Measurements from ENCODE around the gene TANGO6.
"Not testable (repeated sequence)": the region's sequence is repeated elsewhere in the genome, so short reads cannot be mapped to it uniquely, and the experiment has no call there.

The TANGO6 gene

DNA sequence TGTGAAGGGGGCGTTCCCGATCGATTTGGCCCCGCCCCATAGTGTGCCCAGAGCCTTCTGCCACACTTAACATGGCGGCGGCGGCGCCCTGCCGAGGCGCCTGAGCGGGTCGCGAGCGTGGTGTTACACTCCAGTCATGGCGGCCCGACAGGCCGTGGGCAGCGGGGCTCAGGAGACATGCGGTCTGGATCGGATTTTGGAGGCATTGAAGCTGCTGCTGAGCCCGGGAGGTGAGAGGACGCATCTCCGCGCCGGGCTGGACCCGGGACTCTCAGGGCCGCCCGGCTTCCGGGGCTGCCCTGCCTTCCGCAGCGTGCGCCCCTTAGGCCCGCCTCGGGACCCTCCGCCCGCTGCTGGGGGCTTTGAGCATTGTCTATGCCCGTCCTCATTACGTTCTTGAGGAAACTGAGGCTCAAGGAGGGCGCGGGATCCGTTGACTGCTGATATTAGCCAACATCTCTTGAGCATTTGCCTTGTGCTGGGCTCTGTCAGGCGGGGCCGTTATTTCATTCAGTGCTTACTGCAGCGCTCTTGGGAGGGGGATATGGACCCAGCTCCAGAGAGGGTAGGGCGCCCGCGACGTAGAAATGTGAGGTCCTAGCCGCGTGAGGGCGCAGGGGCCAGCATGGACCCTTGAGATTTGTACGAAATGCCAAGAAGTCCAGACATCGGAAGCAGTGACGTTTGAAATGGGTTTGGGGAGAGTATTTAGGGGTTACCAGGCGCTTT is at the start of gene TANGO6:
Gene TANGO6 (plus strand): TSS at position 50 of the 729 bp plus-strand sequence. CDS start 87 bp downstream, at position 137.
- in situ Hi-C loops (cut with MboI; ENCODE audit: low sequenced_read_pairs), result no loop called here

DNA sequence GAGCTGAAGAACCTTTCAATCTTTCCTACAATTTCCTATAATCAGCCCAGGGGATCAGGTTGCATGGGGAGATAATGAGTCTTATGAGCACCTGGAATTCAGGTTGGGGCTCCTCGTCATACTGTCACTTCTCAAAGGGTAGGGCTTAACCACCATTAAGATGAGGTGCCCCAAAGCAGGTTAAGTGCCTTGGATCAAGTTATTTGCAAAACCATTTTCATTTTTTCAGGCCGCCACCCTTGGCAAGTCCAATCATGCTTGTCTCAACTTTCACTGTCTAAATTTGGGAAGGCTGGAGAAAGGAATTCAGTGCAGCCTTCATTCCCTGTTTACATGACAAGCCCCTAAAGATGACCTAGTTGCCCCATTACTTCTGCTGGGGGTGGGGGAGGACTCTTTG is 44.9 kb upstream of the TANGO6 start:
- in situ Hi-C loops (cut with MboI; ENCODE audit: low sequenced_read_pairs), result no loop called here

DNA sequence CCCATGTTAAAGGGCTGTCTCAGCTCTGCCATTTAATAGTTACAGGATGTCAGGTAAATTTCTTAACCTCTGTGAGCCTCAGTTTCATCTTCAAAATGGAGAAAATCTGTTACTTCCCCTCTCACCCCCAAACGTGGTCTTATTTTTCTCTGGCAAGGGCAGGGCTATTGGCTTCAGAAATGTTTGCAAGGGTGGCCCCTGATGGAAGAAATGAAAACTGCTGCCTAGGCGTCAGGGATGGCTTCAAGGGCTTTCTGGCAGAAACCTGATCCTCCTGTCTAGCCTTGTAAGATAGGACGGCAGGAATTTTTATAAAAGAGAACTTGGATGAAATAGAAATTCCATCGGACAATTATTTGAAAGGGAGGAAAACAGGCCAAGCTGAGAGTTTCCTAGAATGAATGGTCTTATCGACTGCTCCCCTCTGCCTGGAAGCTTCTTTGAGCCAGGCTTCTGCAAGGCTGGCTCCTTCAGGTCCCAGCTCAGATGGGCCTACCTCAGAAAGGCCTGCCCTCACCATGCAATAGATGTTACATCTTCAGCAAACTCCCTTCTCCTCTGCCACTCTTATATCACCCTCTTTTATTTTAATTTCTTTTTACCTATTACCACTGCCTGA is 43.0 kb upstream of the TANGO6 start:
- in situ Hi-C loops (cut with MboI; ENCODE audit: low sequenced_read_pairs), result no loop called here

DNA sequence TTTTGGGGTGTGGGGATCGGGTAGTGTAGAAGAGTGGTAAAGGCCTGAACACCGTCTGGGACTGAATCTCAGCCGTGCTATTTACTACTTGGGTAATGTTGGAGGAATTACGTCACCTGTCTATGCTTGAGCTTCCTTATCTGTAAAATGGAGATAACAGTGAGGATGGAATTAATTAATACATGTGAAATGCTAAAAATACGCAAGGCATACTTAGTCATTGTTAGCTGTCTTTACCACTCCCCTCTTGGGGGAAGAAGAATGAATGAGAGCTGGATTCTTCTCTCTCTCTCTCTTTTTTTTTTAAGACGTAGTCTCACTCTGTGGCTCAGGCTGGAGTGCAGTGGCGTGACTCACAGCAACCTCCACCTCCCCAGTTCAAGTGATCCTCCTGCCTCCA is 41.1 kb upstream of the TANGO6 start:
- in situ Hi-C loops (cut with MboI; ENCODE audit: low sequenced_read_pairs), result no loop called here

DNA sequence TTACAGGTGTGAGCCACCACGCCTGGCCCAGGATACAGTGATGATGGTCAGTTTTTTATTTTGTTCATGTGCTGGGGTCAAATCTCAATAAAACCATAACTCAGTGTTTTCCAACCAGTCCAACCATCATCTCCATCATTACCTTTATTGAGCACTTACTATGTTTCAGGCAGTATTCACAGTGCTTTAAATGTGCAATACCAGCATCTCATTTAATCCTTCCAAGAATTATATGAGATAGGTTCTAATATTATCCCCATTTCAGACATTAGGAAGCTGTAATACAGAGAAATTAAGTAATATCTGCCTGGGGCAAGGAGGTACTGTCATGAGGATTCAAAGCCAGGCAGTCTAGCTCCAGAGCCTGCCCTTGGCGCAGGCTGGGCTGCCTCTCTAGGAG is 36.9 kb upstream of the TANGO6 start:
- in situ Hi-C loops (cut with MboI; ENCODE audit: low sequenced_read_pairs), result no loop called here

DNA sequence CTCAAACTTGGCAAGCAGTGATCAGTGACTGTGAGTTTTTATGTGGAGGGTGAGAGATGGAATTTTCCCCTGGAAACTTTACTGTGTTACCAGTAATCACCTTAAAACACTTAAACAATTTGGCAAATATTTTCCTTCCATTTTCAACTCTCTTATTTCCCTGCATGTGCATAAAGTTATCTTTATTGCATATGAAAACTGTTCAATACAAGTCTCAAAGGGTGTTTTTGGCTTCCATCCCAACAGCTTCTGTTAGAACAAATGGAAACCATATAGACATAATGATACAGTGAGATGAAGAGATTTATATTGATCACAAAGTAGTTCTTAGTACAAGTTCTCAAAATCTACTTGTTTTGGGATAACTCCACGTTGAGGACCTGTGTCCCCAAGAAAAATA is 36.4 kb upstream of the TANGO6 start:
- in situ Hi-C loops (cut with MboI; ENCODE audit: low sequenced_read_pairs), result no loop called here

DNA sequence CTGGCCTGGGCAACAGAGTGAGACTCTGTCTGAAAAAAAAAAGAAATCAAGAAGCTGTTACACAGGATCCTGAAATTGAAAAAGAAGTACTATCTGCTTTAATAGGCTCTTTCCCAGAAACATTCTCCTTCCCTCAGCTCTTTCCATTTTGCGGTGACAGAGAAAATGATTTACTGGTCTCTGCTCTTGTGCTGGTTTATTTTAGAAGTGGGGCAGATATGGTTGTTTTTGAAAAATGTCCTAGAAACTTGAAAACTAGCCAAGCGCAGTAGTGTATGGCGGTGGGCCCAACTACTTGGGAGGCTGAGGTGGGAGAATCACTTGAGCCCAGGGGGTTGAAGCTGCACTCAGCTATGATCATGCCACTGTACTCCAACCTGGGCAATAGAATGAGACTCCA is 28.8 kb upstream of the TANGO6 start:
- in situ Hi-C loops (cut with MboI; ENCODE audit: low sequenced_read_pairs), result no loop called here

DNA sequence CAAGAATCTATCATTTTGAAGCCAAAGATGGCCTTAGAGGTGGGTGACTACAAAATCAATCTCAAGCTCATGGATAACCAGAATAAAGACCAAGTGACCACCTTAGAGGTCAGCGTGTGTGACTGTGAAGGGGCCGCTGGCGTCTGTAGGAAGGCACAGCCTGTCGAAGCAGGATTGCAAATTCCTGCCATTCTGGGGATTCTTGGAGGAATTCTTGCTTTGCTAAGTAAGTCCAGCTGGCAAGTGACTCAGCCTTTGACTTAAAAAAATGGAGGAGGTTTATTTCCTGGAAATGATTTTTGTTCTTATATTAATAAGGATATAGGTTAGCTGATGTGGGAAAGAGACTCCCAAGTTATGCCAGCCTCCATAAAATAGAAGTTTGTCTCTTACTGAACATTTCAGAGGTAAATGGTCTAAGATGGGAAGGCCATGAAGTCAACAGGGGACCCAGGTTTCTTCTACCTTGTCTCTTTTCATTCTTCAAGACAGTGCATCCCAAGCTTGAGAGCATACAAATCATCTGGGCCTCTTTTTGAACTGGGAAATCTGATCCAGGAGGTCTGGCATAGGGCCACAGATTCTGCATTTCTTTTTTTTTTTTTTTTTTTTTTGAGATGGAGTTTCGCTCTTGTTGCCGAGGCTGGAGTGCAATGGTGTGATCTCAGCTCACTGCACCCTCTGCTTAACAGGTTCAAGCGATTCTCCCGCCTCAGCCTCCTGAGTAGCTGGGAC is 19.8 kb upstream of the TANGO6 start:
- in situ Hi-C loops (cut with MboI; ENCODE audit: low sequenced_read_pairs), result no loop called here

DNA sequence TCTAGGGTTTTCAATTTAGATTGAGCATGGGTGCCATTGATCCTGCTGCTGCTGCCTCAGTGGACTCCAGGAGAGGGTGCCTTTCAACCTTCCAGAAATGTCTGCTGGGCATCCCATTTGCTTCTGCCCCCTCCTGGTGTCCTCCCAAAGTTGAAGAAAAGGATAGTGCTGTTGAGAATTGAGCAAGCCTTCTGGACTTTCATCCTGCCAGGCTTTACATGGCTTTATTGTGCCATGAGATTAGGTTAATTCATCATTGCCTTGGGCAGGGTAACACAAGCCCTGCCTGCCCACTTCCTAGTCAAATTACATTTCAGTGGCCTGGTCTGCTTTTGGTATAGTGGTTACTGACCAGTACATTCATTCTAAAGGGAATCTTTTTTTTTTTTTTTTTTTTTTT is 17.9 kb upstream of the TANGO6 start:
- in situ Hi-C loops (cut with MboI; ENCODE audit: low sequenced_read_pairs), result no loop called here

DNA sequence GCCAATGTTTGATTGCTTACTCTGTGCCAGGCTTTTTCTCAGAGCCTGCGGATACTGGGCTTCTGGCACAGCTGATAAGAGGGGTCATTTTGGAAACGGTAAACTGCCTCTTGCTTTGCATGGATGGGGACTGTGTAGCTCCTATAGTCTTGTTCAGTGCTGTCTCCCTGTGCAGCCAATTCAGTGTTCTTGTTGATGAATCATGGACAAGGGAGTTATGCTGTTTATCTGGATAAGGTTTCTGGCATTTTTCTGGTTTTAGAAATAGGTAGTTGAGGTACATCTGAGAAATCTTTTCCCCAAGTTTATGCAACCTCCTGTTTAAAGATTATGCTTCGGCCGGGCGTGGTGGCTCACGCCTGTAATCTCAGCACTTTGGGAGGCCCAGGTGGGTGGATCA is 16.7 kb upstream of the TANGO6 start:
- in situ Hi-C loops (cut with MboI; ENCODE audit: low sequenced_read_pairs), result no loop called here

DNA sequence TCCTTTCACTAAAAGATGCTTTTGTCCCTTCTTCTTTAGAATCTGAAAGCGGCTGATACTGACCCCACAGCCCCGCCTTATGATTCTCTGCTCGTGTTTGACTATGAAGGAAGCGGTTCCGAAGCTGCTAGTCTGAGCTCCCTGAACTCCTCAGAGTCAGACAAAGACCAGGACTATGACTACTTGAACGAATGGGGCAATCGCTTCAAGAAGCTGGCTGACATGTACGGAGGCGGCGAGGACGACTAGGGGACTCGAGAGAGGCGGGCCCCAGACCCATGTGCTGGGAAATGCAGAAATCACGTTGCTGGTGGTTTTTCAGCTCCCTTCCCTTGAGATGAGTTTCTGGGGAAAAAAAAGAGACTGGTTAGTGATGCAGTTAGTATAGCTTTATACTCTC is 10.1 kb upstream of the TANGO6 start:
- in situ Hi-C loops (cut with MboI; ENCODE audit: low sequenced_read_pairs), result no loop called here

DNA sequence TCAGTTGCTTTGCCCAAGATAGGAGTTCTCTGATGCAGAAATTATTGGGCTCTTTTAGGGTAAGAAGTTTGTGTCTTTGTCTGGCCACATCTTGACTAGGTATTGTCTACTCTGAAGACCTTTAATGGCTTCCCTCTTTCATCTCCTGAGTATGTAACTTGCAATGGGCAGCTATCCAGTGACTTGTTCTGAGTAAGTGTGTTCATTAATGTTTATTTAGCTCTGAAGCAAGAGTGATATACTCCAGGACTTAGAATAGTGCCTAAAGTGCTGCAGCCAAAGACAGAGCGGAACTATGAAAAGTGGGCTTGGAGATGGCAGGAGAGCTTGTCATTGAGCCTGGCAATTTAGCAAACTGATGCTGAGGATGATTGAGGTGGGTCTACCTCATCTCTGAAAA is 8.8 kb upstream of the TANGO6 start:
- in situ Hi-C loops (cut with MboI; ENCODE audit: low sequenced_read_pairs), result no loop called here

DNA sequence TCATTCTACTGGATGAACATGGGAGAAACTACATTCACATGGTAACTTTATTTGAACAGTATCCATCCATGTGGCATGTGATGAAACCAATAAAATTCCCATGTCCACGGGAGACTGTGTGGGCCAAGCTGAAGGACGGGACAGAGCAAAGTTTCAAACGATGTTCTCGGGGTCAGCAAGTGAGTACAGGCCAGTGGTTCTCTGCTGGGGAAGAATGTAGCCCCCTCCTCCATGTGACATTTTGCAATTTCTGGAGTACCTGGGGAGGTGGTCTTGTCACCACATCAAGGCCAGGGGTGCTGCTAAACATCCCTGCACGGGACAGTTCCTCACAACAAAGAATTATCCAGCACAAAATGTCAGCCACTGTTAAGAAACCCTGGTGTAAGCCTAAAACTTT is 7.4 kb upstream of the TANGO6 start:
- in situ Hi-C loops (cut with MboI; ENCODE audit: low sequenced_read_pairs), result no loop called here

DNA sequence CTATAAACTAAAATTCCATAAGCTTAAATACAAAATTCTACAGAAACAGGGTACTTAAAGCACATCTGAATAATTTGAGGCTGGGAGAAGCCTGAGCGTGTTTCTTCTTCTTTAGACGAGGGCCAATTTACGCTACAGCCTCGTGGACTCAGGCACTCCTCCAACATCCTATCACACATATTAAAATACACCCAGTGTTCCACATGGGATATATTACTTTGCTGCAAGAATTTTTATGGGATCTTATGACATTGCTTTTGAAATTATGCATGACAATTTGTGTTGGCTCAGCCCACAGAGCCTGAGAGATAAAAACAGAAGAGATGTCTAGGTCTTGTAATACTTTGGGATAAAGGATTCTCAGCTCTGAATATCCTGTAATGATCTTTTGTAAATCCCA is 3.5 kb upstream of the TANGO6 start:
- in situ Hi-C loops (cut with MboI; ENCODE audit: low sequenced_read_pairs), result no loop called here

DNA sequence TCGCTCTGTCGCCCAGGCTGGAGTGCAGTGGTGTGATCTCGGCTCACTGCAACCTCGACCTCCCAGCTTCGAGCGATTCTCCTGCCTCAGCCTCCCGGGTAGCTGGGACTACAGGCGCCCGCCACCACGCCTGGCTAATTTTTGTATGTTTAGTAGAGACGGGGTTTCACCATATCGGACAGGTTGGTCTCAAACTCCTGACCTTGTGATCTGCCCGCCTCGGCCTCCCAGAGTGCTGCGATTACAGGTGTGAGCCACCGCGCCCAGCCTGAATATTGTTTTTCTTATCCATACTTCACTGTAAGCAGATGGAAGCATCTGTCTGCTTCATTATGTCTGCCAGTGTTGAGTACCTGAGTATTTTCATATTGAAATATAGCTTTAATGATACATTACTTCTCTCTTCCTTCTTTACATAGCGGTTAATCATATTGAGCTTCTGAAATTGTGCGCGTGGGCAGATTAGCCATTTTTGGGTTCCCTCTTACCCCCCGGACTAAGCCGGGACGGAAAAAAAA is 308 bp upstream of the TANGO6 start:
- in situ Hi-C loops (cut with MboI; ENCODE audit: low sequenced_read_pairs), result not testable (repeated sequence)

DNA sequence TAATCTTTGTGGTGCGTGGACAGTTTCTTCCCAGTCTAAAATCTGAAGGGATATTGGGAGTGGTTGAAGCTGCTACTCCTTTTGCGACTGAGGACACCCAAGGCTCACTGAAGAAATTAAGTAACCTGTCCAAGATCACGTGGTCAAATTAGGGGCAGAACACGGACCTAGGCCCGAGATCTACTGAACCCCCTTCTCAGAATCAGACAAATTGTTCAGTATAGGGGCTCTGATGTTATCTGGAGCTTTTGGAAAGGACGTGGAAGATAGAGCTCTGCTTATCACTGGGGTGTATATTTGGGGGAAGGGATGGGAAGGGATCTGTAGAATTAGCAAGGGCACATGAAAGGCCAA is 857 bp downstream of the TANGO6 start:
- in situ Hi-C loops (cut with MboI; ENCODE audit: low sequenced_read_pairs), result no loop called here

DNA sequence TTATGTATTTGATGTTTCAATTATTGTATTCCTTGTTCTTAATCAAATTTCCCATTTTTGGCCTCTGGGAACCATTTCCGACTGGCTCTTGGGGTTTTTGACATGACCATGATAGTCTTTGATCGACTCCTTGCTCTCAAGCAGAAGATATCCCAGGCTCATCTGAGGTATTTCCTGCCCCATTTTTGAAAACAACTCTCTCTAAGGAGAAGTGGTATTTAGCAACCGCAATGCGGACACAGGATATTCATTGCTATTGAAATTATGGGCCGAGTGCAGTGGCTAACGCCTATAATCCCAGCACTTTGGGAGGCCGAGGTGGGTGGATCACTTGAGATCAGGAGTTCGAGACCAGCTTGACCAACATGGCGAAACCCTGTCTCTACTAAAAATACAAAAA is 5.5 kb downstream of the TANGO6 start:
- in situ Hi-C loops (cut with MboI; ENCODE audit: low sequenced_read_pairs), result no loop called here

DNA sequence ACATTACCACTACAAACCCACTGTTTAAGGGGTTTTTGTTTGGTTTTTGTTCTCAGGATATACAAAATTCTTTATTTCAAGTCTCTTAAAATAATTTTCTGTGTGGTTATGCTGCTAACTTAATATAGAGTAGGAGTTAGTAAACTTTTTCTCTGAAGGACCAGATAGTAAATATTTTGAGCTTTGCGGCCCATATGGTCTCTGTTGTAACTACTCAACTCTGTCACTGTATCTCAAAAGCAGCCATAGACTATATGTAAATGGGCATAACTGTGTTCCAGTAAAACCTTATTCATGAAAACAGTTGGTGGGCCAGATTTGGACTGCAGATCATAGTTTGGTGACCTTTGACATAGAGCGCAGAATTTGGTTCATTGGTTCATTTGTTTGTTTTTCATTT is 7.2 kb downstream of the TANGO6 start:
- in situ Hi-C loops (cut with MboI; ENCODE audit: low sequenced_read_pairs), result no loop called here

DNA sequence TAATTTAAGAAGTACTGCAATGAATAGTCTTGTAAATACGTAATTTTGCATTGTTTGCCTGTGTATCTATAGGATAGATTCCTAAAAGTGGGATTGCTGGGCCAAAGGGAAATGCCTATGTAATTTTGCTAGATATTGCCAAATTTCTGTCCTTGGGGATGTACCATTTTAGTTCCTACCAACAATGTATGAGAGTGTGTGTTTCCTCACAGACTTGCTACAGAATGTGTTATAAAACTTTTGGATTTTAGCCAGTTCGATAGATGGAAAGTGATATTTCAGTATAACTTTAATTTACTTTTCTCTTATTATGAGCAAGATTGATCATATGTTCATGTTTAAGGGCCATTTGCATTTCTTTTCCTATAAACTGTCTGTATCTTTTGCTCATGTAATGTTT is 8.3 kb downstream of the TANGO6 start:
- in situ Hi-C loops (cut with MboI; ENCODE audit: low sequenced_read_pairs), result no loop called here

DNA sequence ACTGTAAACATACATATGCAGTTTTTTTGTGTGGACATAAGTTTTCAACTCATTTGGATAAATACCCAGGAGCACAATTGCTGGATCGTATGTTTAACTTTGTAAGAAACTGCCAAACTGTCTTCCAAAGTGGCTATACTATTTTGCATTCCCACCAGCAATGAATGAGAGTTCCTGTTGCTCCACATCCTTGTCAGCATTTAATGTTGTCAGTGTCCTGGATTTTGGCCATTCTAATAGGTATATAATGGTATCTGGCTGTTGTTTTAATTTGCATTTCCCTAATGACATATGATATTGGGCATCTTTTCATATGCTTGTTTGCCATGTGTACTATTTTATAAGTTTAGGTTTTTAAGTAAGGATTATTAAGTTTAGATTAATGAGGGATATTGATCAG is 14.1 kb downstream of the TANGO6 start:
- in situ Hi-C loops (cut with MboI; ENCODE audit: low sequenced_read_pairs), result no loop called here

DNA sequence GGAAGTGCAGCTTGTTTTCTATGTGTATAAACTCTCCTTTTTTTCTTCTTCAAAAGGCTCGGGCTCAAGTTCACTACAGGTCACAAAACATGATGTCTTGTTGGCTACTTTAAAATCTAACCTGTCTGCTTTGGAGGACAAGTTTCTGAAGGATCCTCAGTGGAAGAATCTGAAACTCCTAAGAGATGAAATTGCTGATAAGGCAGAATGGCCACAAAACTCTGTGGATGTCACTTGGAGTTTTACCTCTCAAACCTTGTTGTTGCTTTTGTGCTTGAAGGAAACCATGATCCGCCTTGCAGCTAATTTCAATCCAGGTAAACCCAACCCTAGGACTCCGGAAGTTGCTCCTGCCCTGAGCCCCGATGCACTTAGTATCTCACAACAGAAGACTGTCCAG is 16.5 kb downstream of the TANGO6 start:
- in situ Hi-C loops (cut with MboI; ENCODE audit: low sequenced_read_pairs), result no loop called here
